Tibial nerve (tissue), 4 donors: ENCODE results near the gene ATP1B3. TPM values are rescaled to one million over a fixed set of nuclear protein-coding genes. Genes with fewer than 3 reads are reported as not detected.

Experiments used
- DNase-seq, 2 donors: peaks; one replicate each; pipeline ENCODE4 v3.0.0-alpha.2; 2019; ENCODE audit warnings: low spot score in 2 of 2
- H3K27ac ChIP-seq, 4 donors: fragments of 200-600 bp; sonication (generic) in 3 of 4; one replicate each; pipeline ENCODE4 v1.5.1; 2017 to 2019; ENCODE audit warnings: mild to moderate bottlenecking in 1 of 4
- H3K27me3 ChIP-seq, 2 donors: fragments of 200-600 bp; sonication (generic) in 1 of 2; one replicate each; pipeline versions ENCODE4 v1.5.1 to v1.6.0; 2017 to 2019
- H3K36me3 ChIP-seq, 3 donors: fragments of 200-600 bp; sonication (generic); one replicate each; pipeline ENCODE4 v1.5.1; 2018 to 2019
- H3K4me1 ChIP-seq, 4 donors: fragments of 200-600 bp; sonication (generic) in 3 of 4; one replicate each; pipeline ENCODE4 v1.5.1; 2017 to 2019
- H3K4me3 ChIP-seq, 4 donors: fragments of 200-600 bp; sonication (generic) in 3 of 4; one replicate each; pipeline ENCODE4 v1.5.1; 2017 to 2019; ENCODE audit warnings: mild to moderate bottlenecking in 1 of 4, moderate library complexity in 1 of 4
- H3K9me3 ChIP-seq, 4 donors: fragments of 200-600 bp; sonication (generic) in 3 of 4; one replicate each; pipeline ENCODE4 v1.5.1; 2017 to 2019
- EP300 ChIP-seq, 2 donors: sonication (generic); formaldehyde crosslinking; IDR thresholded peaks; one replicate each; pipeline ENCODE4 v1.6.1; 2017; ENCODE audit warnings: antibody characterized with exemption in 2 of 2, mild to moderate bottlenecking in 1 of 2
- POLR2A ChIP-seq, 2 donors: fragments of 450-650 bp; IDR thresholded peaks; one replicate each; pipeline ENCODE4 v1.6.1; 2017; ENCODE audit warnings: antibody characterized with exemption in 2 of 2, mild to moderate bottlenecking in 2 of 2, moderate library complexity in 2 of 2
- WGBS, 2 donors: methylation state at CpG; one replicate each; pipeline ENCODE4 v1.1.5; 2018; 5-methylcytosine and 5-hydroxymethylcytosine counted together
- total RNA-seq, 4 donors: library from RNA; depleted of rRNA; stranded (reverse); fragments of >200 nt; gene quantifications; one replicate each; pipeline ENCODE4 v1.1.0, GENCODE V29; 2016
- TF ChIP-seq, protein P1 (sequence below), 5 experiments: fragments of 200-600 bp in 3 of 5; fragments of 450-650 bp in 2 of 5; sonication (generic) in 3 of 5; IDR thresholded peaks; one replicate each; pipeline ENCODE4 v1.5.1; 2016 to 2019; ENCODE audit warnings: antibody characterized with exemption in 5 of 5, mild to moderate bottlenecking in 3 of 5, moderate library complexity in 2 of 5

Gene ATP1B3
- total RNA-seq, 4 donors from 2014 or later: 73.3 to 98.0 (median 92.9) TPM

DNA sequence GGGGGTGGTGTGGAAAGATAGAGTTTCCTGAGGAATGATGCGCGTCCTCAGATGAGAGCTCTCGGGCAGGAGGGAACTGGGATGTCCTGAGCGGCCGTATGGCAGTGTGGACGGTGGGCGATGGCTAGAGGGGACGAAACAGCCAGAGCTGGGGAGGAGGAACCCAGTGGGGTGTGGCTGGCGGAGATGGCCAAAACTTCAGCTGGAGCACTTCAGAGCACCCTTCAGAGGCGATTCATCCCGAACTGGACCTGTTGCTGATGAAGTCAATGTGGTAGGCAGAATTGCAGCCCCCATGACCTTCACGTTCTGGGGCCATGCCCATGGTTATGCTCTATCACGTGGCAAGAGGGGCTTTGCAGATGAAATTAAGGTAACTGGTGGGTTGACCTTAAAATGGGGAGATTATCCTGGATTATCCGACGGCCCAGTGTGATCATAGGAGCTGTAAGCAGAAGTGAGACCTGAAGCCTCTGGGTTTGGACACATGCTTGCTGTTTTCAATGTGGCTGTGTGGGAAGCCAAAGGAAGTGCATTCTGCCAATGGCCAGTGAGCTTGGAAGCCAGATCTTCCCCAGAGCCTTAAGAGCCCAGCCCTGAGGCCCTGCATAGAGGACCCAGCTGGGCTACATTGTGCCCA lies 52.3 kb downstream of the ATP1B3 start:
- no peak overlapping the region for H3K4me3 ChIP-seq
- H3K27ac ChIP-seq: no peak overlapping the region
- TF ChIP-seq POLR2A (IDR thresholded peaks at IDR 0.05): no peak
- TF ChIP-seq, protein P1, sequence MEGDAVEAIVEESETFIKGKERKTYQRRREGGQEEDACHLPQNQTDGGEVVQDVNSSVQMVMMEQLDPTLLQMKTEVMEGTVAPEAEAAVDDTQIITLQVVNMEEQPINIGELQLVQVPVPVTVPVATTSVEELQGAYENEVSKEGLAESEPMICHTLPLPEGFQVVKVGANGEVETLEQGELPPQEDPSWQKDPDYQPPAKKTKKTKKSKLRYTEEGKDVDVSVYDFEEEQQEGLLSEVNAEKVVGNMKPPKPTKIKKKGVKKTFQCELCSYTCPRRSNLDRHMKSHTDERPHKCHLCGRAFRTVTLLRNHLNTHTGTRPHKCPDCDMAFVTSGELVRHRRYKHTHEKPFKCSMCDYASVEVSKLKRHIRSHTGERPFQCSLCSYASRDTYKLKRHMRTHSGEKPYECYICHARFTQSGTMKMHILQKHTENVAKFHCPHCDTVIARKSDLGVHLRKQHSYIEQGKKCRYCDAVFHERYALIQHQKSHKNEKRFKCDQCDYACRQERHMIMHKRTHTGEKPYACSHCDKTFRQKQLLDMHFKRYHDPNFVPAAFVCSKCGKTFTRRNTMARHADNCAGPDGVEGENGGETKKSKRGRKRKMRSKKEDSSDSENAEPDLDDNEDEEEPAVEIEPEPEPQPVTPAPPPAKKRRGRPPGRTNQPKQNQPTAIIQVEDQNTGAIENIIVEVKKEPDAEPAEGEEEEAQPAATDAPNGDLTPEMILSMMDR (IDR thresholded peaks at IDR 0.05): no peak
- no peak for TF ChIP-seq EP300 (IDR thresholded peaks at IDR 0.05)
- WGBS, 2 donors: 91 to 96% methylated on average over 15 of the region's 15 CpGs
- H3K9me3 ChIP-seq: peaks cover 0 to 3% (median 0%) of the 10 kb centered on the region in 4 donors
- H3K36me3 ChIP-seq: peaks cover 0 to 44% (median 0%) of the 10 kb centered on the region in 3 donors
- DNase-seq: no peak
- no peaks in the 10 kb centered on the region for H3K27me3 ChIP-seq
- H3K4me1 ChIP-seq: no peaks in the 10 kb centered on the region

DNA sequence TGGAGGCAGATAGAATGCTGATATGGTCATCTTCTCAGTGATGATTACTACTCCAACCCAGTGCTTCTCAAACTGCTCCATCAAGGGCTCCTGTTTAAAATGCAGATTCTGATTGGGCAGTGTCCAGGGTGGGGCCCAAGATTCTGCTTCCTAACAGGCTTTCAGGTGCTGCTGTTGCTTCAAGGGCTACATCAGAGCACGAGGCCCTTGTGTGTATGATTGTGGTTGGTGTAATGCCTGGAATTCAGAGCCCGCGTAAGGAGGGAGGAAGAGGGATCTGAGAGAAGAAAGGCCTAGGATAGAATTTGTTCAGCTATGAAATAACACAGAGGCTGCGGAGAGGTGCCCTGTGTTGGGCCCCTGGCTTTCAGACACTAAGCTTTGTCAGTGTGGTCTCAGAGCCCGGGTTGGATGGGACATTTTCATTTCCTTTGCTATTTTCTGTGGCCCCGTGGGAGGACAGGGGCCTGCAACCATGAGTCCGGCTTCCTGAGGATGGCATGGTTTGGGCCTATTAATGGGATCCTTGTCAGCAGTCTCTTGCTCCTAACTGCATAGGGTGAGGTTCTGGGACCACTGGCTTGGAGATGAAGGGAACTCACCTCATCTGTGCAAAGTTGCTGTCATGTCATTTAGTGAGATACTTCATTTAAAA lies 53.0 kb downstream of the ATP1B3 start:
- WGBS, 2 donors: 83 to 89% methylated on average over 7 of the region's 7 CpGs
- TF ChIP-seq, protein P1 (IDR thresholded peaks at IDR 0.05): no peak
- no peak for TF ChIP-seq EP300 (IDR thresholded peaks at IDR 0.05)
- no peak for TF ChIP-seq POLR2A (IDR thresholded peaks at IDR 0.05)
- DNase-seq: no peak
- no peak overlapping the region for H3K27ac ChIP-seq
- H3K27me3 ChIP-seq: no peaks in the 10 kb centered on the region
- H3K4me3 ChIP-seq: no peak overlapping the region
- peaks cover 0 to 36% (median 0%) of the 10 kb centered on the region in 3 donors for H3K36me3 ChIP-seq
- H3K4me1 ChIP-seq: no peaks in the 10 kb centered on the region
- H3K9me3 ChIP-seq: peaks cover 0 to 3% (median 0%) of the 10 kb centered on the region in 4 donors

DNA sequence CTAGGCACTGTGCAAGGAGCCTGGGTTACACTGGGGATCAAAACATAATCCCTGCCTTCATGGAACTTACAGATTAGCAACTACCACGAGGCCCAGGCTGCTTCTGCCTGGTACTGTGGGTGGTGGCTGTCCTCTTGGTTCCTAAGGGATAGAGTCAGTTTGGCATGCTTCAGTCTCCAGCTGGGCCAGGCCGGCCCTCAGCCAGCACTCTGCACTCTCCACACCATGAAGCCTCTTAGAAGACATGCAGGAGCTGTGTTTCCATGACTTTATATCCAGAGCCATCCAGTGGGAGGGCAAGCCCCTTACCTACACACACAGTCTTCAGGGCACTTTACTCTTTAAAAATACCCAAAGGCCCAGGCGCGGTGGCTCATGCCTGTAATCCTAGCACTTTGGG lies 54.4 kb downstream of the ATP1B3 start:
- WGBS, 2 donors: 91 to 93% methylated on average over 4 of the region's 4 CpGs
- Histone ChIP-seq H3K4me3 (no peak overlapping the region), H3K4me1 (no peaks in the 10 kb centered on the region), H3K9me3 (peaks cover 0 to 3% (median 0%) of the 10 kb centered on the region in 4 donors), H3K27ac (no peak overlapping the region), H3K36me3 (peaks cover 0 to 23% (median 0%) of the 10 kb centered on the region in 3 donors), H3K27me3 (no peaks in the 10 kb centered on the region)
- no peak for TF ChIP-seq EP300 (IDR thresholded peaks at IDR 0.05)
- DNase-seq: no peak

GRCh38 chr3:141933421-141934300 lies 57.2 kb downstream of the ATP1B3 start:
- Histone ChIP-seq H3K9me3 (peaks cover 0 to 3% (median 0%) of the 10 kb centered on the region in 4 donors), H3K27me3 (no peaks in the 10 kb centered on the region), H3K36me3 (peaks cover 0 to 10% (median 0%) of the 10 kb centered on the region in 3 donors), H3K4me3 (no peak overlapping the region), H3K4me1 (no peaks in the 10 kb centered on the region), H3K27ac (no peak overlapping the region)
- TF ChIP-seq EP300 (IDR thresholded peaks at IDR 0.05) (no peak), POLR2A (IDR thresholded peaks at IDR 0.05) (no peak)
- TF ChIP-seq, protein P1 (IDR thresholded peaks at IDR 0.05): no peak
- 80 to 82% methylated on average over 16 of the region's 16 CpGs for WGBS, 2 donors
- DNase-seq: no peak

- WGBS, 2 donors: 71 to 72% methylated on average over 4 of the region's 4 CpGs
- Histone ChIP-seq H3K4me3 (no peak overlapping the region), H3K27me3 (no peaks in the 10 kb centered on the region)
Observed at GRCh38 chr3:141934354-141934753, 57.9 kb downstream of the ATP1B3 start.

More at GRCh38 chr3:141934354-141934753, 57.9 kb downstream of the ATP1B3 start:
- H3K27ac ChIP-seq: no peak overlapping the region
- peaks cover 0 to 3% (median 0%) of the 10 kb centered on the region in 4 donors for H3K9me3 ChIP-seq
- no peak for TF ChIP-seq EP300 (IDR thresholded peaks at IDR 0.05)
- TF ChIP-seq, protein P1 (IDR thresholded peaks at IDR 0.05): no peak
- H3K36me3 ChIP-seq: peaks cover 0 to 7% (median 0%) of the 10 kb centered on the region in 3 donors
- no peak for DNase-seq
- no peaks in the 10 kb centered on the region for H3K4me1 ChIP-seq
